ENCODE measurements around the gene ZNF687.

Gene ZNF687

DNA sequence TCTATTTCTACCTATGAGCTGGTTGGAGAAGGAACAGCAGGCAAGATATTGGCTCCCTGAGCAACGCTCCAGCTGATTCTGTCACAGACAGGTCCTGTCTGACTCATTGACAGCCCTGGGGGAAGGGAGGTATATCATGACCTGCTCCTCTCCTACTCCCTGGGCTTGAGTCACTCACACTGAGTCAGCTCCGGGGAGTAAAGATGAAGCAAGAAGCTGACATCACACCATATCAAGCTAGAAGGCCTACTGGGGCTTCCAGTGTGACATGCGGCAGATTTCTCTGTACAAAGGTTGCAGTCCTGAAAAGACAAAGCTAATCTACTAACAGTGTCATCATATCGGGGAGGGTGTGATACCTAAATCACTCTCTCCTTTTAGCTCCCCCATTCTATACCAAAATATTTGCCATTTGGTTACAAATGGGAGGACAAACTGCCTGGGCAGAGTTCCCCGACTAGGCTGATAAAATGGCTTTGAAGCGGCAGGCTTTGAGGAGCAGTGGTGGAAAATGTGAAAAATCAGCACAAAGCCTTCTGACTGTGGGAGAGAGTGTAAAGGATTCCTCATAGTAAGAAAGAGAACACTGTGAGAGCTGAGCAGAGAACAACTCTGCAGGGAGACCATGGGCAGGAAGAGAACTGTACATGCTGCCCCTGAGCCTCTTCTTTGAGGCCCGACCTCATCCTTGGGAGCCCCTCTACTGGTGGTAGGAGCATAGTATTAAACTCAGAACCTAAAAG lies 29.7 kb downstream of the ZNF687 start:
- Histone ChIP-seq H2AFZ (ENCODE audit: low read depth, low read length) (no peak overlapping the region), H3K27me3 (ENCODE audit: insufficient read depth, low read length, poor library complexity) (no peaks in the 10 kb centered on the region), H4K20me1 (ENCODE audit: insufficient read depth, low read length) (peaks cover 12% of the 10 kb centered on the region), H3K4me1 (ENCODE audit: insufficient read depth, low read length) (no peaks in the 10 kb centered on the region), H3K36me3 (ENCODE audit: insufficient read depth, low read length) (peaks cover 95% of the 10 kb centered on the region), H3K79me2 (ENCODE audit: insufficient read depth, low read length) (peaks cover 11% of the 10 kb centered on the region; the same call in 1 of the 2 replicates), H3K4me2 (ENCODE audit: insufficient read depth, low read length) (no peak overlapping the region), H3K4me3 (ENCODE audit: low read depth in 1 of 2, low read length in 2 of 2) (no peak overlapping the region), H3K9ac (ENCODE audit: low read depth, low read length) (no peak overlapping the region), H3K9me3 (ENCODE audit: insufficient read depth, low read length, severe bottlenecking) (no peaks in the 10 kb centered on the region), H3K27ac (ENCODE audit: low read length) (no peak overlapping the region)
- TF ChIP-seq CTCF (IDR thresholded peaks at IDR 0.05; ENCODE audit: borderline replicate concordance, extremely low read depth, low read length, poor library complexity, severe bottlenecking) (no peak), EZH2 (IDR thresholded peaks at IDR 0.05; ENCODE audit: borderline replicate concordance, low read depth, low read length, severe bottlenecking) (no peak)
- ATAC-seq (ENCODE audit: insufficient read depth, low read depth) (0 out of 3 replicates have a peak, but pooled peaks have one; percentile 22), DNase-seq (no peak)

DNA sequence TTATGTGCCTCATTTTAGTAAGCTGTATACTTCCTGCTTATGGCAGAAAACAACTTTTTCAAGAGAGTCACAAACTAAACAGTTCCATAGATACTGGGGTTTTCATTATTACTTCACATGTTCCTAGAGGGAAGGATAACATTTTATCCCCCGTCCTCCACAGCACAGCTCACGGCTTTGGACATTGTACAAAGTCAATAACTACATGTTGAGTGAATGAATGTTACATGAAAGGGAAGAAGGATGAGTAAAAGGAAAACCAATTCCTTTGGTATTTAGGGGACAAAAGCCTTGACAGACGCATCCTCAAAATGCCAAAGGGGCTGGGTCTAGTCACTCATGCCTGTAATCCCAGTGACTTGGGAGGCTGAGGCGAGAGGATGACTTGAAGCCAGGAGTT lies 30.3 kb downstream of the ZNF687 start:
- no peaks in the 10 kb centered on the region for H3K4me1 ChIP-seq (ENCODE audit: insufficient read depth, low read length)
- peaks cover 92% of the 10 kb centered on the region for H3K36me3 ChIP-seq (ENCODE audit: insufficient read depth, low read length)
- no peak overlapping the region for H3K27ac ChIP-seq (ENCODE audit: low read length)
- no peaks in the 10 kb centered on the region for H3K9me3 ChIP-seq (ENCODE audit: insufficient read depth, low read length, severe bottlenecking)
- no peak overlapping the region for H3K9ac ChIP-seq (ENCODE audit: low read depth, low read length)
- H4K20me1 ChIP-seq (ENCODE audit: insufficient read depth, low read length), result peaks cover 12% of the 10 kb centered on the region
- TF ChIP-seq CTCF (IDR thresholded peaks at IDR 0.05; ENCODE audit: borderline replicate concordance, extremely low read depth, low read length, poor library complexity, severe bottlenecking) (no peak), EZH2 (IDR thresholded peaks at IDR 0.05; ENCODE audit: borderline replicate concordance, low read depth, low read length, severe bottlenecking) (no peak)
- no peak for ATAC-seq (ENCODE audit: insufficient read depth, low read depth)
- H3K4me3 ChIP-seq (ENCODE audit: low read depth in 1 of 2, low read length in 2 of 2), result no peak overlapping the region
- no peaks in the 10 kb centered on the region for H3K27me3 ChIP-seq (ENCODE audit: insufficient read depth, low read length, poor library complexity)
- H3K79me2 ChIP-seq (ENCODE audit: insufficient read depth, low read length), result peaks cover 11% of the 10 kb centered on the region; the same call in 1 of the 2 replicates
- no peak for DNase-seq
- H3K4me2 ChIP-seq (ENCODE audit: insufficient read depth, low read length), result no peak overlapping the region
- no peak overlapping the region for H2AFZ ChIP-seq (ENCODE audit: low read depth, low read length)

DNA sequence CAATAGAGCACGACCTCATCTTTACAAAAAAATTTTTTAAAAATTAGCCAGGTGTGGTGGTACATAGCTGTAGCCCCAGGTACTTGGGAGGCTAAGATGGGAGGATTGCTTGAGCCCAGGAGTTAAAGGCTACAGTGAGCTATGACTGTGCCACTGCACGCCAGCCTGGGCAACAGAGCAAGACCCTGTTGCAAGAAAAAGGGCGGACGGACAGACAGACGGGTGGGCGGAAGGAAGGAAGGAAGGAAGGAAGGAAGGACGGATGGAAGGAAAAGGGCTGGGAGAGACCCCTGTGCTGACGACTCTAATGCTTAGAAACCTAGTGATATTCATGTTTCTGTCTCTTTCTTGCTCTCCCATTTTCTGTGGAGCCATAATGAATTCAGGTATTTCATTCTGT lies 30.7 kb downstream of the ZNF687 start:
- ATAC-seq (ENCODE audit: insufficient read depth, low read depth) (no peak), DNase-seq (no peak)
- Histone ChIP-seq H3K9ac (ENCODE audit: low read depth, low read length) (no peak overlapping the region), H3K79me2 (ENCODE audit: insufficient read depth, low read length) (peaks cover 11% of the 10 kb centered on the region; the same call in 1 of the 2 replicates), H3K4me2 (ENCODE audit: insufficient read depth, low read length) (no peak overlapping the region), H3K27me3 (ENCODE audit: insufficient read depth, low read length, poor library complexity) (no peaks in the 10 kb centered on the region), H4K20me1 (ENCODE audit: insufficient read depth, low read length) (peaks cover 12% of the 10 kb centered on the region), H3K4me3 (ENCODE audit: low read depth in 1 of 2, low read length in 2 of 2) (no peak overlapping the region), H3K9me3 (ENCODE audit: insufficient read depth, low read length, severe bottlenecking) (no peaks in the 10 kb centered on the region), H2AFZ (ENCODE audit: low read depth, low read length) (no peak overlapping the region), H3K4me1 (ENCODE audit: insufficient read depth, low read length) (no peaks in the 10 kb centered on the region), H3K27ac (ENCODE audit: low read length) (no peak overlapping the region), H3K36me3 (ENCODE audit: insufficient read depth, low read length) (peaks cover 92% of the 10 kb centered on the region)
- no peak for TF ChIP-seq EZH2 (IDR thresholded peaks at IDR 0.05; ENCODE audit: borderline replicate concordance, low read depth, low read length, severe bottlenecking)
- no peak for TF ChIP-seq CTCF (IDR thresholded peaks at IDR 0.05; ENCODE audit: borderline replicate concordance, extremely low read depth, low read length, poor library complexity, severe bottlenecking)
